Fibroblast of lung (primary cell): ENCODE results near the gene ADGRF3.

Source experiments
- EZH2 ChIP-seq: IDR thresholded peaks from 2 replicates; pipeline ENCODE4 v1.5.1; 2012; ENCODE audit warnings: low read length, control low read depth, mild to moderate bottlenecking; ENCODE audit errors: missing control alignments
- TF ChIP-seq, protein P1 (sequence below), 2 donors: IDR thresholded peaks in 1 of 2; conservative IDR thresholded peaks in 1 of 2; 1 replicate in 1 of 2; 2 replicates in 1 of 2; pipeline ENCODE4 v1.5.1; 2011 to 2012; ENCODE audit warnings: low read length in 2 of 2, control low read depth in 1 of 2, inconsistent platforms in 1 of 2, low read depth in 1 of 2, mild to moderate bottlenecking in 1 of 2

DNA sequence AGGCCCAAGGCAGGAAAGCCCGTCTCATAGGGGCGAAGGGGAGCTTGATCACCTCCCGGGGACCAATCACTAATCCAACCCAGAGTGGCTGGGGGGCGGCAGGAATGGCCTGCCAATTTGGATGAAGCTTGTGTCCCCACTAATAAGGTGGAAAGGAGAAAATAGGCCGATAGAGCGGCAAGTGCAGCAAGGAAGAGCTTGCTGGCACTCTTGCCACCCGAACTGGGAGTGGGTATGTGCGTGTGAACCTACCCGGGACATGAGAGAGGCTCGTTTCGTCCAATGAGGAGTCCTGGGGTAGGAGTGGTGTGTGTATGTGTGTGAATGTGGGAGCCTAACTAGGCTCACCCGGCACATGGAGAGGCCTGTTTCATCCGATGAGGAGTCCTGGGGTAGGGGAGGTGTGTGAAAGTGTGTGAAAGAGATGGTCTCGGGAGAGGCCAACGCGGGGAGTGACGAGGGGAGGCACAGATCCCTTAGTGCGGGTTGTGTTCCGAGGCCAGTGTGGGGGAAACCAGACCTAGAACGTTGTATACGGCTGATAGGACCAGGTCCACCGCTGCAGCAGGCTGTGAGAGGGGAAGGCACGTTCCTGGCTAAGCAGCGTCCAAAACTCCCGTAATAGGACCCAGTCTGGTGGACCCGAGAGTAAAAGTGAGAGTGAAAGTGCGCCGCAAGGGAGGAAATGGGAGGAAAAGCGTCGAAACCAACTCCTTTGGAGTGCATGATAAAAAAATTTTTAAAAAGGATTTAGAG, 47.8 kb downstream of the ADGRF3 start:
- TF ChIP-seq, protein P1, sequence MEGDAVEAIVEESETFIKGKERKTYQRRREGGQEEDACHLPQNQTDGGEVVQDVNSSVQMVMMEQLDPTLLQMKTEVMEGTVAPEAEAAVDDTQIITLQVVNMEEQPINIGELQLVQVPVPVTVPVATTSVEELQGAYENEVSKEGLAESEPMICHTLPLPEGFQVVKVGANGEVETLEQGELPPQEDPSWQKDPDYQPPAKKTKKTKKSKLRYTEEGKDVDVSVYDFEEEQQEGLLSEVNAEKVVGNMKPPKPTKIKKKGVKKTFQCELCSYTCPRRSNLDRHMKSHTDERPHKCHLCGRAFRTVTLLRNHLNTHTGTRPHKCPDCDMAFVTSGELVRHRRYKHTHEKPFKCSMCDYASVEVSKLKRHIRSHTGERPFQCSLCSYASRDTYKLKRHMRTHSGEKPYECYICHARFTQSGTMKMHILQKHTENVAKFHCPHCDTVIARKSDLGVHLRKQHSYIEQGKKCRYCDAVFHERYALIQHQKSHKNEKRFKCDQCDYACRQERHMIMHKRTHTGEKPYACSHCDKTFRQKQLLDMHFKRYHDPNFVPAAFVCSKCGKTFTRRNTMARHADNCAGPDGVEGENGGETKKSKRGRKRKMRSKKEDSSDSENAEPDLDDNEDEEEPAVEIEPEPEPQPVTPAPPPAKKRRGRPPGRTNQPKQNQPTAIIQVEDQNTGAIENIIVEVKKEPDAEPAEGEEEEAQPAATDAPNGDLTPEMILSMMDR (conservative IDR thresholded peaks at IDR 0.05 in 1 of 2, IDR thresholded peaks at IDR 0.05 in 1 of 2; ENCODE audit: low read depth in 1 of 2, low read length in 2 of 2), result no peak
- TF ChIP-seq EZH2, result no peak
